SW480 (cell line): ENCODE measurements around the gene ADH1B.
"Not testable (repeated sequence)": the region's sequence is repeated elsewhere in the genome, so short reads cannot be mapped to it uniquely, and the experiment has no call there.

Source experiments
- DNase-seq: peaks from one replicate; pipeline ENCODE4 v3.0.0-alpha.2; 2016; ENCODE audit warnings: low spot score

The ADH1B gene

DNA sequence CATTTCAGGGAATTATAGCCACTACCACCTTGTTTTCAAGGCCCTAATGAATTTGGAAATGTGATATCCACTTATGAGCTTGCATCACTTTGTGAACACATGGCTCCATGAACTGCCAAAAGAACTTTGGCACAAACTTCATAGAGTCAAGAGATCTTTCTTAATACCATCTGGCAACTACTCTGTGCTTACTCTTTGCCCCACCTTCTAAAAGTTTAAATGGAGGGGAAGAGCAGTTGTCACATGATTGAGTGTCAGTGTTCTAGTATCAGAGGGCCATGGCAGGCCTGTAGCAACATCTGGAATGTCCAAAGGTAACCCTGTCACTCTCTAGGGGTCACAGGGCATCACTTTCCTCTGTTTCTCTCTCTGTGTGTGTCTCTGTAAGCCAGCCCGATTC lies 2.6 kb upstream of the ADH1B start:
- DNase-seq: no peak

DNA sequence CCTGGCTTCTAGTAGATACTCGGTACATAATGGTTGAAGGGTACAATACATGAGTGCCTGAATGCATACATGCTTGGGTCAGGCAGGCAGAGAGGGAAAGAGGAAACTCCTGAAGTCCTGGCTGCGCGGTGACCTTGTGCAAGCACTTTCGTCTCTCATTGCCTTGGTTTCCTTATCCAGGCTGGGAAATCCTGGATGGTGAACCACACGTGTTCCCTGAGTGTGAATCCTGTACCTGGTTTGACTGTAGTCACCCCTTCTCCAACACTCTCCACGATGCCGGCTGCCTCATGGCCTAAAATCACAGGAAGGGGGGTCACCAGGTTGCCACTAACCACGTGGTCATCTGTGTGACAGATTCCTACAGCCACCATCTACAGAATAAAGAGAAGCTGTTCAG lies 3.4 kb downstream of the ADH1B start:
- DNase-seq: not testable (repeated sequence)

DNA sequence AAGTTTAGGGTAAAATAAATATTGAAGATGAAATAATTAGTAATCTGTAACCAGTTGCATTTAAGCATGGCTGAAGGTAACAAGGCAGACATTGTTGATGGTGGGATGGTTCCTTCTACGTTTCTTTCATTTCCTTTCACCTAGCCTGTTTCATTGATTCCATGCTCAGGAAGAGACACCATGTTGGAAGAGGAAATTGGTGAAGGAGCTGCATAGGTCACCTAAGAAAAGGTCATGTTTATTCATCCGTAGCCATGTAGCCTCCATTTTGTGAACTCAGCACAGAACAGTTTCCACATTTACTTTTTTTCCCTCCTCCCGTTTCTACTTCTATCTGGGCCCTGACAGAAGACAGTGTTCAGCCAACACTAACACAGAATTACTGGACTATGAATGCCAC lies 3.8 kb downstream of the ADH1B start:
- no peak for DNase-seq

DNA sequence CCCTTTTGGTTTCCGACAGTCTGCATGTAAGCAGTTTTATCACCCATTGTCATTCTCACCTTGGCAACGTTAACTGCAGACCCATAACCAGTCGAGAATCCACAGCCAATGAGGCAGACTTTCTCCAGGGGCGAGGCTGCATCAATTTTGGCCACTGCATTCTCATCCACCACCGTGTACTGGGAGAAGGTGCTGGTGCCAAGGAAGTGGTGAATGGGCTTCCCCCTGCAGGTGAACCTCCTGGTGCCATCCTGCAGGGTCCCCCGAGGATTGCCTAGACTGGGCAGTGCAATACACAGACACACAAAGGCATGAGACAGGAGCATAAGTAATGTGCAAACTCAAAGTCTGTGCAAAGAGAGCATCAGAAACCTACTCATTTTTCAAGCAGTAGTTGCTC lies 5.4 kb downstream of the ADH1B start:
- DNase-seq: no peak

DNA sequence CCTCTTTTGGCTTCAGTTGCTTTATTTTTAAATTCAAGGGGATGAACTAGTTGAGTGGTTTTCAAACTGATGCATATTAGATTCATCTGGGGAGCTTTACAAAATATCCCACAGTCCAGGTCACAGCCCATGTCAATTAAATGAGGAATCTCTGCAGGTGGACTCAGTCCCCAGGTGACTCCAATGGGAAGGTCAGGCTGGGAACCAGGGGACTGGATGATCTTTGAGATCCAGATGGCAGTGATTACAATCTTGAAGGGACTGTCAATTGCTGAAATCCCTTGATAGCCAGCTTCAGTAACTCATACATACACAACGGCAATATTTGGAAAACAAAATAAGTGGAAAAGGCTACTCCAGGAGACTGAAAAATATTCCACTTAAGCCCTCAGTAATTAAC lies 7.0 kb downstream of the ADH1B start:
- no peak for DNase-seq

DNA sequence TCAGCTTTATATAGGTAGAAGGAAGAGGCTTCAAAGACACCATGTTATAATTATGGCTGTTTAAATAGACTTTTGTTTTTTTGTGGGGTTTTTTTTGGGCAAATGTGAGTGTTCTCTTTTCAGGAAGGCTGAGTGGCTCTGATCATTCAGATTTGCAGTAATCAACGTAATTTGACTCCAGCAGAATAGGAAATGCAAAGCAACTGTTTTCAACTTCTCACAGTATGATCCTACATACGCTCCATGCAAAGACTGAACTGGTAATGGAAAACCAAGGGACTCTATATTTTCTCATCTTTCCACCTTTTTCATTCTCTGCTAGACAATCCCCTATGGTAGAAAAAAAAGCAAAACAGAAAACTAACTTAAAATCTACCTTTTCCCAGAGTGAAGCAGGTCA lies 10.8 kb downstream of the ADH1B start:
- no peak for DNase-seq

DNA sequence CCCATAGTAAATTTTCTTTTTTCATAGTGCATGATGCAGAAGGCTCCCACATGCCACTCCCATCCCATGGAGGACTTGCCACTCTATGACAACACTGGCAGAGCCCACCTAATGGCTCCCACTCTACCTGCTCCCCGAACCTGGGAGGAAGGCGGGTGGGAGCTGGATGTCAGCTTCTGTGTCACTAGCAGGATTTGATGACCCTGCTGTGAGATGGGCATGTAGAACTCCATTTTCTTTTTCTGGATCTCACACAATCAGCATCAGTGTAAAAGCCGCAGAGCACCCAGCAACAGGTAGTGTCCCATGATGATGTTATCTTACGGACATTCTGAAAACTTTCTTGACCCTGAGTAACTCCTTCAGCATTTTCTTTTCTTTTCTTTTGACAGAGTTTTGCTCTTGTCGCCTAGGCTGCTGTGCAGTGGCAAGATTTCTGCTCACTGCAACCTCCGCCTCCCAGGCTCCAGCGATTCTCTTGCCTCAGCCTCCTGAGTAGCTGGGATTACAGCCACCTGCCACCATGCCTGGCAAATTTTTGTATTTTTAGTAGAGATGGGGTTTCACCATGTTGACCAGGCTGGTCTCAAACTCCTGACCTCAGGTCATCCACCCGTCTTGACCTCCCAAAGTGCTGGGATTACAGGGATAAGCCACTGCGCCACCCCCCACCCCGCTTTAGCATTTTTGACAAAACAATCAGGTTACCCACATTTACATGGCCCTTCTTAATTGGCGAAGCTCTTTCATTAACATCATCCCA lies 15.4 kb downstream of the ADH1B start:
- no peak for DNase-seq

DNA sequence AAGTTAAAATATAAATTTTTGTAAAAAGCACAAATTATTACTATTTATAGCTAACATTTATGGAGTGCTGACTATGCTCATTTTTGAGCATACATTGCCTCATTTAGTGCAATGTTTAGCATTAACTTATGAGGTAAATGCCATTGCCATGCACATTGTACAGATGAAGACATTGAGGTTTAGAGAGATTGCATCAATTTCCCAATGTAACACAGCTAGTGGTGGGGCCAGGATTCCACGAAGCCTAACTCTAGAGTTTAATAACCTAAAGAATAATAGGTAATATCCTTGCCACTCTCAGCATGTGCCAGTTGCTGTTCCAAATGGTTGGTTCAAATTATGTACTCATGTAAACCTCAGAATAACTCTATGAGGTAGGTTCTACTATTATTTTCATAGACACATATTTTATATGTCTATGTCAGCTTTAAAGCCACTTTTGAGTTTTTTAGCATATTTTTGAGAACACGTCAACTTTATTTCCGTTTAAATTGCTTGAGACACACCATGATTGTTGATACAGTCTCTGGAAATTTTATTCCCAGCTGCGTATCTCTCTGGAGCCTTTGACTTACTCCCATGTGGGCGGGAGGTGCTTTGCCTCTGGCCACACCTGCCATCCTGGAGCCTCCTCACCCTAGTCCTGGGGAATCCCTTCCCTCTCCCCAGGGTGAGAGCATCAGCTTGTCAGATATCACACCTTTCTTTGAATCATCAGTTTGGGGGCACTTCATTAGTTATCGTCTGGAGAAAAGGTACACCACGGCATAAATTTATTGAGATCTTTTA lies 19.6 kb downstream of the ADH1B start:
- no peak for DNase-seq

DNA sequence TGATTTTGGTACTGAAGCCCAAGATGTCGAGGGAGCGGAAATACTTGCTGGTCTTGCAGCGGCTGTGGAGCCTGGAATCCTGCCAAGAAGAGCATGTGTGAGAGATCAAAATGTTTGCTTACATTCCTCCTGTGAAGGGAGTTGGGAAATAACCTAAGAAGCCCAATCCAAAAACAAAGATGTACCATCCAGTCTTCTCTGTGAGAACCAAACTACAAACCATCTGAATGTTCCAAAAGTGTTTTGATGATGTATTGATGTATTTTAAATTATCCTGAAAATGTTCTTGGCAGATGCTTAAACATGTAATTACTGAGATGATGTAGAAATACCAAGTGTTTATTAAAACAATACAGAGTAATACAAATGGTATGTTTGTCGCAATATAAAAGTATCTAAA lies 20.3 kb downstream of the ADH1B start:
- DNase-seq: no peak

DNA sequence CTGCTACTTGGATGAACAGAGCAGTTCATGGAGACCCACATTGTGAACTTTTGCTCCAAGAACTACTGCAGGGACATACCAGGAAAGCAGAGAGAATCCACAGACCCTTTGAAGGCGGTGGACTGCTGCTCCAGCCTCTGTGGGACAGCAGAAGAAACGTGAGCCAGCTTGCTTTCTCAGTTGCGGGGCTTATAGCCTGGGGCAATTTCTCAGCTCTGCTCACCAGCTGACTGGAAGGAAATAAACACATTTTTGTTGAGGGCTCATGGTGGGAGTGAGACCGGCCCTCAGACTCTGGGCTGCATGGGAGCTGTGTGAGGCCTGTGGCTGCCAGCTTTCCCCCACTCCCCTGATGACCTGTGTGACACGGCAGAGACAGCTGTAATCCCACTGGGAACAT lies 27.8 kb downstream of the ADH1B start:
- no peak for DNase-seq

DNA sequence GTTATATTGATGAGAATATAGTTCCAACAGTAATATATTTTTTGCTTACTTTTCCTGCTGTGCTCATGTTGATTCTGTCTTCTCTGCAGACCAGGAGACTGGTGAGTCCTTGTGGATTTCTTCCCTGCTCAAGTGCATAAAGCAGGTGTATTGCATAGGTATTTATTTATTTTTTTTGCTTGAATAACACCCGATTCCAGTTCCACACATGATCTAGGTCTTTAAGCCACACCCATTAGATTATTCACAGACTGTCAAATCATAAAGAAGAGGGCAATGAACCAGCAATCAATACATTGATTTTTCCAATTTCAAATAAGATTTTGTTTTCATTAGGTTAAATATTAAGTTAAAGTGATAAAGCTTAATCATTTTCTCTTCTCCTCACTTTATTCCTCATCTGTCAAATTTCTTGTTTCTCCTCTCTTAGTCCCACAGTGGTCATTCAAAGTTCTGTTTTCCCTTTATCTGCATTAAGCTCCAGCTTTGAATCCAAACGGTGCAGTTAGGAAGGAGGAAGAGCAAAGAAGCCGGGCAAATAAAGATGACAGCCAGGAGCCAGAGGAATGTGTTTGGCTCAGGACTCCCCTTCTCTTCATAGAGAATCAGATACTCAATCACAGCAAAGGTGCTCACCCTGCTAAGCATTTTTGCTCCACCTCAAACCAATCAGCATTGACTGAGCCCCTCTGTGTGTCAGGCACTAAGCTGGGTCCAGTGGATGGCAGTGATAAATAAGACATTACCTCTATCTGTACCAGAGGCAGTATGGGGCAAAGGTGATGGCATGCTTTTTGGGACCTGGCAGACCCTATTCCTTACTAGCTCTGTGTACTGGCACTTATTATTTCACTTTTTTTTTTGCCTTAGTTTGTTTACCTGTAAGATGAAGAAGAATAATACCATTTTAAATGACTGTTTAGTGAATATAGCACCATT lies 30.1 kb downstream of the ADH1B start, which contains the start of gene ADH1A:
ADH1A (minus strand) TSS at position 138 of the 939 bp plus-strand sequence; CDS start at position 67, 71 bp downstream.
- no peak for DNase-seq

DNA sequence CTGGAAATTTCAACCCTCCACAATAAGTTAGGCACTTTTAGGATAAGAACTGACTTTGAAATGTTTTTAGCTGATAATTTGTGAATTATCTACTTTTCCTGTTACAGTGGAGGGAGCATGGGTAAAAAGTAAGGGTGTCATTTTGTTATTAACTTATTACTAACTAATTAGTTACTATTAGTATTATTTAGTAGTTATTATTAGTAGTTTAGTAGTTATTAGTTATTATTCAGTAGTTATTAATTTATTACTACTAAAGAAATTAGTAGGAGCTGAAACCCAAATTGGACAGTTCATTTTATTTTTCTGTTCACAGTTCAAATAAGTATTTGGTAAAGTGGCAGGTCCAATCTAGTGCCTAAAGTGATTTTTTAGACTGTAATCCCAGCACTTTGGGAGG lies 35.8 kb downstream of the ADH1B start:
- no peak for DNase-seq

DNA sequence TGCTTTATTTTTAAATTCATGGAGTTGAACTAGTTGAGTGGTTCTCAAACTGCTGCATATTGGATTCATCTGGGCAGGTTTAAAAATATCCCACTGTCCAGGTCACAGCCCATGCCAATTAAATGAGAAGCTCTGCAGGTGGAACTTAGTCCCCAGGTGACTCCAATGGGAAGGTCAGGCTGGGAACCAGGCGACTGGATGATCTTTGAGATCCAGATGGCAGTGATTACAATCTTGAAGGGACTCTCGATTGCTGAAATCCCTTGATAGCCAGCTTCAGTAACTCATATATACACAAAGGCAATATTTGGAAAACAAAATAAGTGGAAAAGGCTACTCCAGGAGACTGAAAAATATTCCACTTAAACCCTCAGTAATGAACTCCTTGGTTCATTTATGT lies 38.5 kb downstream of the ADH1B start:
- no peak for DNase-seq

DNA sequence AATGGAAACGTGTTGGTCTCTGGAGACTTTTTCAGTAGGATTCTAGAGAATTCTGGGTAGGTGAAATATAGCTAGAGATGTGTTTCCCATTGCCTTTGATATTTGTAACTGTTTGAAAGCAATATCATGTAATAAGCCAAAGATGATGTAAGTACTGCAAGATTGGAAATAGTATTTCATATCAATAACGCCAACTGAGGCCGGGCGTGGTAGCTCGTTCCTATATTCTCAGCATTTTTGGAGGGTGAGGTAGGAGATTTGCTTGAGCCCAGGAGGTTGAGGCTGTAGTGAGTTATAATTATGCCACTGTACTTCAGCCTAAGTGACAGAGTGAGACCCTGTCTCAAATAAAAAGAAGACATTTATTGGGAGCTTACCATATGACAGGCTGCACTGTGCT lies 39.9 kb downstream of the ADH1B start:
- DNase-seq: no peak

DNA sequence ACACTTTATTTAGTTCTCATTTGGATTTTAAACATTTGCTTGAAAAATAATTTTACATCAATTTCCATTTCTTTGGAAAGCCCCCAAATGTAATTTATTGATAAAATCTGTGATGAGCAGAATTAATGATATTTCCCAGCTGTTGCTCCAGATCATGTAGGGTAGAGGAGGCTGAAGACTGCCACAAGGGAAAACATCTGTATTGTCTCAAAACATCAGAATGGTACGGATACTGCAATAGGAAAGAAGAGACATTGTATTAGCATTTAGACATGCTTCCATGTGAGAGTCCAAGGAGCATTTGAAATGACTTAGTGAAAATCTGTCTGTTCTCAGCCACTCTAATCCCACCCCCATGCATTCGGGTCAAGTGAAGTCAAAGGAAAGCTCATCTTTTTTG lies 44.8 kb downstream of the ADH1B start:
- no peak for DNase-seq

DNA sequence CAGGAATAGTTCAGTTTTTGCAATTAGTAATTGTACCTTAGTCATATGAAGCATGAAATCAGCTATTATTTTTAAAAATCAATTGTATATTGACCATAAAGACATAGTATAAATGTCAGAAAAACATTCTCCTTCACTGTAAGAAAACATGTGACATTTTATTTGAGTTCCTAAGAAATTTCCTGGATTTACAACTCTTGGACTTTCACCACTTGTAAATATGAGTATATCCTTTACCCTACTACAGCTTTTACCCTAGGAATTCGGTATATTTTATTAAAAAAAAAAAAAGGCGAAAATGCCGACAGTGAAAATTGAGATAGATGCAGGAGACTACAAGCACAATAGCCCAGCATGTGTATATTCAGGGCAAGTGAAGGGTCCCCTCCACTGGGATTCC lies 45.3 kb downstream of the ADH1B start:
- DNase-seq: no peak

DNA sequence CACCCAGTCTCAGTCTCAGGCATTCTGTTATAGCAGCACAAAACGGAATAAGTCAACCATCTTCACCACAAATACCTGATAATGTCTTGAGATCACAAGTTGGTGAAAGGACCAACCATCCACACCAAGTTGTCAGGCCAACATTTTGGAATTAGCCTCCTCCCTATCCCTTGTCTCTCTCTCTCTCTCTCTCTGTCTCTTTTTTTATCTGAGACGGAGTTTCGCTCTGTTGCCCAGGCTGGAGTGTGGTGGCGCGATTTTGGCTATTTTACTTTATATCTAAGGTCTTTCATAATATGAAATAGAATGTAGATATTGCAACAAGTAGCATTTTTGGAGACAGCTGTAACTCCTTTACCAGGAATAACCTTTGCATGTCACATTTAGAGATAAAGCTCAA lies 46.2 kb downstream of the ADH1B start:
- no peak for DNase-seq

DNA sequence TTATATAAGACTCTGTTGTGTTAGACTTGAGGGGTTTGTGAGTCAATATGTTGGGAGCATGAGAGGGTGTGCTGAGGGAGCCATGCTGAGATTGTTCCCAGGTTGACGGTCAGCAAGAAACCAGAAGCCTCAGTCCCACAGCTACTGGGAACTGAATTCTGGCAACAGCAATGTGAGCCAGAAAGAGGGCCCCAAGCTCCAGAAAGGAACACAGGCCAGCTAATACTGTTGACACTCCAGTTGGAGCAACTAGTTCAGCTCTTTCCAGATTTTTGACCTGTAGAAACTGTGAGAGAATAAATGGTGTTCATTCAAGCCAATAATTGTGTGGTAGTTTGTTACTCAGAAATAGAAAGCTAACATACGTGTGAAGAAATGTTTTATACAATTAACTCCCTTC lies 47.5 kb downstream of the ADH1B start:
- DNase-seq: no peak

DNA sequence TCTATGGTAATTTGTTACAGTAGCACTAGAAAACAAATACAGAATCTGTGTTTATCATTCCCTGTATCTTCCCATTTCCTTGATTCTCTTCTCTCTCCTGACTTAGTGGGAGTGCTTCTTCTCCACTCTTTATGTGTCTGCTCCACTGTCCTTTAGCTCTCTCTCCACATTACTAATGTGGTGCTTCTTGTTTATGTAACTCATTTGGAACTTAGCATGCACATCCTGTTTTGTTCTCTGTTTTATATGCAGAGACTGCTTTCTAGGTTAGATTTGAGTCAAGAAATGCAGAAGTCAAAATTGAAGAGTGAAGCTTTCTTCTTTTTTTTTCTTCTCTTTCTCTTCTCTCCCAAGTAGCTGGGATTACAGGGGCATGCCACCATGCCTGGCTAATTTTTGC lies 56.3 kb downstream of the ADH1B start:
- DNase-seq: no peak
